Adipose tissue (tissue), 3 donors: ENCODE measurements around the gene FNDC3B. TPM values are rescaled to one million over a fixed set of nuclear protein-coding genes. Genes with fewer than 3 reads are reported as not detected.

ENCODE experiments used
- H3K27ac ChIP-seq: one replicate; pipeline ENCODE4 v1.5.1; 2013; ENCODE audit warnings: low read depth, low read length
- WGBS, 3 donors: extraction: QIAGEN DNeasy Blood & Tissue Kit; methylation state at CpG; one replicate each; pipeline ENCODE4 v1.1.7; 2013; 5-methylcytosine and 5-hydroxymethylcytosine counted together
- polyA plus RNA-seq, 3 donors: library from polyadenylated mRNA; stranded (reverse); fragments of 200-250 nt; gene quantifications; one replicate each; pipeline ENCODE4 v1.2.3, GENCODE V29; 2013
- donor health status: healthy with polysubstance abuse.
- donor health status: Bipolar disorder and iron deficiency.
- donor health status: healthy.

The FNDC3B gene
- polyA plus RNA-seq, 3 donors = 12.9 to 31.8 (median 29.6) TPM

GRCh38 chr3:172066880-172067796 lies 27.8 kb downstream of the FNDC3B start:
- 66 to 86% (median 83%) methylated on average over 7 of the region's 7 CpGs for WGBS, 3 donors

DNA sequence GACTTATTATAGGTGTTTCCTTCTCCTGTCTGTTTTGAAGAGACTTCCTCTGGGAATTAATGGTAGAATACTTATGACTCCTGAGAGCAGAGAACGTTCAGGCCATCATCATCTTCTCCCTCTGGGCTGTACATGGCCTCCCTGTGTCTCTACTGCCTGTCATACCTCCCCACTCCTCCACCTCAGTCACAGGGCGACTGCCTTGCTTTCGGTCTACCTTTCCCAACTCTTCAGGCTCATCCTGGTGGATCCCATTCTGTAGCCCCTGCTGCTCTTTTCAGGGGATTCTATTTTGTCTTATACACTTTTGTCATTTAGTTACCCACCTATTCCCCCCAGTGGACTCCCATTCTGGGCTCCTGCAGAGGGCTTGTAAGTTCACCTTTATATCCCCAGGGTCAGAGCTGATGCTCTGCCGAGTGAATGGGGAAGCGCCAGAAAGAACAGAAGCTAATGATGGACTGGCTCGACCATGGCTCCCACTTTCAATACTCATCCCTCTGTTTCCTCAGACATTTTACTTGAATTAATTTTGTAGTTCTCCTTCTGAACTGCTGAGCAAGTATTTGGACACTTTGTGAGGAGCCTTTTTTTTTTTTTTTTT lies 28.6 kb downstream of the FNDC3B start:
- no peak overlapping the region for H3K27ac ChIP-seq
- 68 to 76% (median 71%) methylated on average over 6 of the region's 6 CpGs for WGBS, 3 donors

More at GRCh38 chr3:172066880-172067796, 27.8 kb downstream of the FNDC3B start:
- no peak overlapping the region for H3K27ac ChIP-seq

DNA sequence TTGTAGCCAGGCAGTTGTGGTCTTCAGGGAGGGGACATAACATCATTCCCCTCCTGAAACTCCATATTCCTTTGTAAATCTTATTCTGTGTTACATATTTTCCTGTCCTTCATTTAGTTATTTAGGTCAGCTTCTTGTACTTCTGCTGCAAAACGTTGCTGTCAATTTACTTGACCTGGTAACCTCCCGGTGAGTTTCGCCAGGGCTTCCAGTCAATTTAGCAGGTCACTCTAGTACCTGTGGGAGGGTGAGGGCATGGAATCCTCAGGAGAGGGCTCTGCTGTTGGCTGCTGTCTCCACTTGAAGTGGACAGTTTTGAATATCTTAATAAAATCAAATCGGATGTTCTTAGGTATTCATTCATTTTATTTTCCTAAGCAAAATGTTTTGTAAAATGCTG lies 29.6 kb downstream of the FNDC3B start:
- 22 to 57% (median 57%) methylated on average over 4 of the region's 4 CpGs for WGBS, 3 donors
- H3K27ac ChIP-seq = no peak overlapping the region

DNA sequence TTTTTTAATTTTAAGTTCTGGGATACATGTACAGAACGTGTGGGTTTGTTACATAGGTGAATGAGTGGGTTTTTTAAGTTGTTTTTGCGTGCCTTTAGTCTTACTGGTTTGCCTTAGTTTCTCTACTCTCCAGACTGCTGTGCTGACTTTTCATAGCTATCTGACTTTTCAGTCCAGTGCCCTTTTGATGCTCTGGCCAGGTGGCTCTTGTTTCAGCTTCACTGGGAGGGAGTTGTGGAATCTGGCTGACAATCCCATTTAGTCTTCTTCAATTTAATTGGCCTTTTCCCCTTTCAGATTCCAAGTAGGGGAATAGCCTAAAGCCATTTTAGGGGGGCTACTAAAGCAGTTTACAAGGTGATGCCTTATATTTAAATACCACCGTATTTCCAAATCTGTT lies 30.1 kb downstream of the FNDC3B start:
- H3K27ac ChIP-seq = no peak overlapping the region
- 66 to 80% (median 78%) methylated on average over 3 of the region's 3 CpGs for WGBS, 3 donors

DNA sequence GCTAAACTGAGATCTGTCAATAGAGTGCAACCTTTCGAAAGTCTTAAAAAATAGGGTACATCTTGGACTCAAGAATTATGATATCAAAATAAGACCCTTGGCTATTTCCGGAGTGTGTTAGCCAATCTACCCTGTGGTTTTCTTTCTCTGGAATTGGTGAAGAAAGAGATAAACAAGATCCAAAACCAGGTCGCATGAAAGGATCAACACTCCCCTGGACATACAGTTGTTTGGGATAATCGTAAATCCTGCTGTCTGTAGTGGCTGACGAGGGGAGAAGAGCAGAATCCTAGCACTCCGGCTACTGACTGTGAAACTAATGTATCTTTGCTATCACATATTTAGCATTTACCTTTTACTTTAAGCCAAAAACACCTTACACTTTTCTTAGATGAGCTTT lies 30.9 kb downstream of the FNDC3B start:
- 40 to 52% (median 43%) methylated on average over 6 of the region's 6 CpGs for WGBS, 3 donors
- H3K27ac ChIP-seq = no peak overlapping the region

DNA sequence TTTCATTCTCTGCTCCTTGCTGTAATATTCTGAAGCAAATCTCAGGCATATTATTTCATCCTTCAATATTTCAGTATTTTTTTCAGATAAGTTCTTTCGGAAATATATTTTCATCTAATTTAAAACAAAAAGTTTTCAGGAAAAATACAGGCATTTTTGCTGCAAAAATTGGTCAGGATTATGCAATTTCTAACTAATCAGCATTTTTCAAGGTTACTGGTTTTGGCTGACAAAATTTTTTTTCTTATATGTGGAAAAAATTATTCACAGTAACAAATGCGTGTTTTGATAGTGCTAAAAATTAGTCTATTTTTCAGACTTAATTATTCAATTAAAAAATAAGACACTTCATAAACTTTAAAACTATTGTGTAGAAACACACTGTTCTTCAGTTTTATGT lies 31.4 kb downstream of the FNDC3B start:
- WGBS, 3 donors = 46 to 52% (median 47%) methylated on average over 2 of the region's 2 CpGs
- H3K27ac ChIP-seq = no peak overlapping the region

DNA sequence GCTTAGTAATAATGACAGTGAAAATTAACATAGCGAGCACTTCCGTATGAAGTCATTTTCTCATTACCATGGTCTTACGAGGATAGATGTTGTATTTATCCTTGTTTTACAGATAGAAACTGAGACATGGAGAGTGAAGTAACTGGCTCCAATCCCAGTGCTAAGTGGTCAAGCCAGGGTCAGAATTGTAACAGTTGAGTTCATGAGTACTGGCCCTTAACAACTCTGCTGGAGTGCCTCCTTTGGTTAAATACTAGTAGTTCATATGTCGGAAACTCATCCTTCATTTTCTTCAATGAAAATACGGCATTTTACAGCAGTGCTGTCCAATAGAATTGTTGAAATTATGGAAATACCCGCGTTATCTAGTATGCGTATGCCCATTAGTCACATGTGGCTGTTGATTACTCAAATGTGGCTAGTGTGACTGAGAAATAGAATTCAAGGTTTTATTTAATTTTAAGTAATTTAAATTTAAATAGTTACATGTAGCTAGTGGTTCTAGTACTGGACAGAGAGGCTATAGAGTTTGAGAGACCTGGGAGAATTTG lies 32.5 kb downstream of the FNDC3B start:
- no peak overlapping the region for H3K27ac ChIP-seq
- WGBS, 3 donors = 79 to 89% (median 87%) methylated on average over 8 of the region's 8 CpGs

GRCh38 chr3:172072543-172072942 lies 33.2 kb downstream of the FNDC3B start:
- H3K27ac ChIP-seq = no peak overlapping the region
- WGBS, 3 donors = 44 to 86% (median 83%) methylated on average over 4 of the region's 4 CpGs

DNA sequence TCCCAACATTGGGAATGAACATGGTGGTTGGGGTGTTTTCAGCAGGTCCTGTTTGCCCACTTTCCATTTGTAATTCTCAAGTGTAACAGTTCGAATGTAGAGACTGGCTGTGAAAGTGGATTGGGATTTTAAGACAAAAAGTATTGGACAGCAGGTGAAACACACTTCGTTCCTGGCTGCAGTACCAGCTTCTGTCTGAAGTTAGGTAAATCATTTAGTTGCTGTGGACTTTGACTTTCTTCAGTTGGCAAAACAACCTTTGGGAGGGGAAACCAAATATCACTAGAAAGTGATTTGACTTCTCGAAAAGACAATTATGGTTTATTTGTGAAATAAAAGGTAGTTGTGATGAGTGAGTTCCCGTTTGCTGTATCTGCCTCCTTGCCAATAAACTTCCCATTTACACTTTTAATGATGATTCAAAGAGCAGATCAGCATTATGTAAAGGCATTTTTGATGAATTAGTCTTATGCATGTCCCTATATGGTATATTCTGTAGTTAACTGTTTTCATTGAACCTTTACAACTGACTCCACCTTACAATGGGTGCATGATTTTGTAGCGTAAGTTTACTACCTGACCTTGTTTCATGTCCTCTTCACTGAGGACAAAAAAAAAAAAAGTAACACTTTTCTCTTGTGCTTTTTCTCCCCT lies 34.0 kb downstream of the FNDC3B start:
- no peak overlapping the region for H3K27ac ChIP-seq
- WGBS, 3 donors = 49 to 79% (median 71%) methylated on average over 5 of the region's 5 CpGs

- 60 to 85% (median 68%) methylated on average over 2 of the region's 2 CpGs for WGBS, 3 donors
- no peak overlapping the region for H3K27ac ChIP-seq
These were observed 34.7 kb downstream of the FNDC3B start for GRCh38 chr3:172074032-172074431.

DNA sequence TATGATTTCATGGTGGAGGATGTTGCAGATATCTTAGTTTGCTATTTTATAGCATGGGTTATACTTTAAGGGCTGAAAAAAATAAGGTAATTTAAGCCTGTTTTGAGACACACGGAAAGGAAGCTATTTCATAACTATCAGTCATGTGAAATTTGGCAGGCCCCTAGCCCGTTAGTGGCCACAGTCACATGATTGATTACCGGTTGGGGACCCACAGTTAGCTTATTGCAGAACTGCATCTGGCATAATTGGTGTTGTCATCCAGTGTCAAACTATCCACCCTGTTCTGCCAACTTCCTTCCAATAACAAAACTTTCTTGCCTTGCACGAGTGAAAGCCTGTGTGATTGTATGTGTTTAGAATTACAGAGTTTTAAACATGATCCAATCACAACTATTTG lies 35.2 kb downstream of the FNDC3B start:
- 15 to 27% (median 17%) methylated on average over 4 of the region's 4 CpGs for WGBS, 3 donors
- H3K27ac ChIP-seq = no peak overlapping the region

DNA sequence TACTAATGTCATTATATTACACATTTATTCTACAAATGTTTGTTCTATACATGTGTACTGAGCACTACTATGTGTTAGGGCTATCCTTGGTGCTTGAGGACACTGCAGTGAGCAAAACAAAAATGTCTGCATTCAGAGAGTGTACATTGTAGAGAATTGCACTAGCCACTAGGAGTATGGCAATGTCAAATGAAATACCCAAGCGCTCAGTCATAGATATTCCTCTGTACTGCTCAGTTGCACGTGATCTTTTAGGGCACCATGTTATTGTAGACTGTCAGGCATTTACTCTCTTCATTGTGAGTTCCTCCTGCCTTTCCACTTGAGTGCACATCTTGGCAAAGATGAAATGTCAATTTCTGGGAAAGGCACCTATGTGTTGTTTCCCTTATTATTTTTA lies 36.8 kb downstream of the FNDC3B start:
- no peak overlapping the region for H3K27ac ChIP-seq
- 93 to 95% (median 94%) methylated on average over 2 of the region's 2 CpGs for WGBS, 3 donors

- WGBS, 3 donors = 73 to 88% (median 85%) methylated on average over 4 of the region's 4 CpGs
- no peak overlapping the region for H3K27ac ChIP-seq
These were observed 37.9 kb downstream of the FNDC3B start for GRCh38 chr3:172077197-172077757.

DNA sequence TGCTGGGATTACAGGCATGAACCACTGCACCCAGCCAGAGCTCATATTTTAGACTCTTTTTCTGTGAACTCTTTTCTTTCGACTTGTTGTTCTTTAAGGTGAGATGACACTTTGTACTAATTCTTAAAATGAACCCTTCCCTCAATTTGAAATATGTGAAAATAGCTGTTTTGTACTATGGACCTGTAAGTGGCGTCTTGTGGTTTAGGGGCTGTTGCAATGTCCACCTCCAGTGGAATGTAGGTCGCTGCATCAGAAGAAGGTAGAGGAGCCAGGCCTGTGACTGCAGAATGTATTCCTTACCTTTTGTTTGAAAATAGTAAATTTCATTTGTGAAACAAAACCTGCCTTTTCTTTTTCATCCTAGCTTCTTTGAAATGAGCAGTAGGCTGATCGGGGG lies 38.9 kb downstream of the FNDC3B start:
- 71 to 72% (median 72%) methylated on average over 4 of the region's 4 CpGs for WGBS, 3 donors
- no peak overlapping the region for H3K27ac ChIP-seq

DNA sequence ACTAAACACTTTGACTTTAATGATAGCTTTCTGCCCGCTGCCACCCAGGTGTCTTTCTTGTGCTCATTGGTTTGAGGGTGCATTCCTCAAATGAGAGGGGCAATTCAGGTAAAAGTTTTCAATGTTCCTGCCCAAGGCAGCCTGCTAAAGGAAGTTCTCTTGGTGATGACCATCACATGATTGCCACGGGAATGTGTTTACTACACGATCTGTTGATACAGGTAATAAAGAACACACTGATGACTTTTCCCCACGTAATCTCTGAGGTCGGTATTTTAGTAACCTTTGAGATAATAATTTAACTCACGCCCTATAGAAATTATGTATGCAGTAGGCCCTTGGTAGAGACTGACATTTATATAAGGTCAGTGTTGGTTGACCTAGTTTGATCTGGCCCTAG lies 39.3 kb downstream of the FNDC3B start:
- no peak overlapping the region for H3K27ac ChIP-seq
- 57 to 88% (median 81%) methylated on average over 6 of the region's 6 CpGs for whole genome bisulfite sequencing, 3 donors

DNA sequence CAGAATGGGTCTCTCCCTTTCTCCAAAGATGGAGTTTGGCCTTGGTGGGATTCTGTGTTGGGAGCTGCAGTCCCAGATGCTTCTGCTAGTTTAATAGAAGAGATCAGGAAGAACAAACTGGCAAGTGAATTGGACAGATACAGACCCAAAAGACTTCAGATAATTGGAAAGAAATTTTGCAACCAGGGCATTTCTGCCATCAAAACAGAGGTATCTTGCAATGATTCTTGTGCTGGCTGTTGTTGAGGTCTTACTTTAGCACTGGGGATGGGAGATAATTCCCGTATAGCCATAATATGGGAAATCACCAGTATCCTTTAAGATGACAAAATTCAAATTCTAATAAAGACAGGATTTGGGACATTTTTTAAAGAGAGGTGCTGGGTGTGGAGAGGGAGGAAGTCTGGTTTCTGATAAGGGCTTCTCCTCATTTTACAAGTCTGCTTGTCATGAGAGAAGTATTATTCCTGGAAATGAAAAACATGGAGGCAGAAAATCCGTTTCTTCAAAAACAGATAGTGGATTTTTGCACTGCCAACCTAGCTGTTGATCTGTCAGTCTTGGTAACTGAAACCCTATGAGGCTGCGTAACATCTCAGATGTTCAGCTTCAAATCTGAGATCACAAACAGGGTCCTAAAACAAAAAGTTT lies 40.1 kb downstream of the FNDC3B start:
- H3K27ac ChIP-seq = no peak overlapping the region
- WGBS, 3 donors = 75 to 87% (median 79%) methylated on average over 3 of the region's 3 CpGs

DNA sequence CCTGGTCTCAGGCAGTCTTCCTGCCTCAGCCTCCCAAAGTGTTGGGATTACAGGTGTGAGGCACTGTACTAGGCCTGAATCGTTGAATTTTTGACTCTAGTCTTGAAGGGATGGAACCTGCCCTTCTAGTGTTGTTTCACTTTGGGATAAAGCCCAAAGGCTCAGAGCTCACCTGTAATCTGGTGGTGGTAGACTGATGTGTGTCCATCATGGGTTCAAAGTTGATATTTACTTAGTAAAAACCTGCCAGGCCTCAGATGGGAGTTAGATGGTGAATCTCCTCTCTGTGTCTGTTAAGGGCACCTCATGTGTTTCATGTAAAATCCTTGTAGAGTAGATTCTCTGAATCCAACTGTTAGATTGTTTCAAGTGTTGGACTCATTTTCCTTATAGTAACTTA lies 41.1 kb downstream of the FNDC3B start:
- no peak overlapping the region for H3K27ac ChIP-seq
- WGBS, 3 donors = 80 to 100% (median 96%) methylated on average over 1 of the region's 1 CpG

DNA sequence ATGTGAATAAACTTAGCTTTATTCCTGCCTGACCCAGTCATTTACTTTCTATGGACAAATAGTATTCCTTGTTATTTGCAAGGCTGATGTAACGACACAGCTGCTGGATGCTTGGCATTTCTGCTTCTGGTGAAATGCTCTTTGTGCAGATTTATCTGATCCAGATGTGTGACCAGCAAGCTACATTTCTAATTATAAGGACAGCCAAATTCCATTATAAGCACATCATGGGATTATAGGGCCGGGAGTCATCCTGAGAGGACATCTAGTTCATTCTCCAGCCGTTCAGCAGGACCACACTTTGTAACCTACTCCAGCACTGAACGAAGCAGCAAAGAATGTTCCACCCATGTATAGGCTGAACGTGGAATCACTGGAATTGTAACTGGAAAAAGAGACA lies 42.9 kb downstream of the FNDC3B start:
- no peak overlapping the region for H3K27ac ChIP-seq
- 49 to 67% (median 55%) methylated on average over 5 of the region's 5 CpGs for WGBS, 3 donors
